ENCODE measurements around the gene FABP7.

Gene FABP7

DNA sequence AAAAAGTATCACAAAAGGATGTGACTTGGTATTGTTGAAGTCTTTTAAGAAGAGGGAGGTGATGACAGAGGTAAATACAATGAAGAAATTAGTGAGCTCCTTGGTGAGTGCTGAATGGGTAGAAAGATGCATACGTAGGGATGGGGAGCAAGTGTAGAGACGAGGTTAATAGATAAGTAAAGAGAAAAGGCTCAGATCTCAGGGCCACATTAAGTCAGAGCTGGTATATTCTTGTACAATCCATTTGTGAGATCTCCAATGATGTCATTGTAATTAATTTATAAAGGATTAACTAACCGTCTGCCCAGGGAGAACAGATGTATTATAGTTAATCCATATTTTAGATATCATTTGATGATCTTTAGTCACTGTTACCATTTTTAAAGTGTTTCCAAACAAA is 52.9 kb downstream of the FABP7 start:
- in situ Hi-C loops (cut with HindIII; ENCODE audit: low sequenced_read_pairs) = no loop called here

DNA sequence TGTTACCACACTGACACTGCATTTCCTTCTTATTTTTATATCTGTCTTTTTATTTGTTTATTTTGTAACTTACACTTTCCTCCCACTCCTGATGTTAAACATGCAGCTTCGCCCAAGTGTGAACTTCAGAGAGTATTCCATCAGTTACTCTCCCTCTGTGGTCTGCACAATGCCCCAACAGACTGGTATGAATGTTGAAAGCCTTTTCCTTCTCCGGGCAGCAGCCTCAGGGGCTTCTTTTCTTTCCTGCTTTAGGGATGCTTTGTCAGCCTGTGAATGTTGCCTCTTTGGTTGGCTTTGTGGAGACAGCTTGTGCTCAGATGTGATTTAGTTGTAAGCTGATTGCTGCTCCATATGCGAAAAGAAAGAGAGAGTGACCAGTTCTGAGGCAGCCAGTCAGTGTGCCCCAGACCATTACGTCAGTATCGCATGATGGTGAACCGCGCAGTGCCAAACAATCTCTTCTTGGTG is 53.5 kb downstream of the FABP7 start:
- in situ Hi-C loops (cut with HindIII; ENCODE audit: low sequenced_read_pairs) = no loop called here
